Measurements from ENCODE around the gene CHCHD3.

Gene CHCHD3

GRCh38 chr7:132997505-132997904, 84.4 kb downstream of the CHCHD3 start:
- Histone ChIP-seq H4K20me1 (ENCODE audit: insufficient read depth, low read length, poor library complexity, severe bottlenecking) (peaks cover 41% of the 10 kb centered on the region), H3K9ac (ENCODE audit: low read depth, low read length, poor library complexity, severe bottlenecking) (no peak overlapping the region), H3K9me3 (ENCODE audit: insufficient read depth, low read depth, low read length) (no peaks in the 10 kb centered on the region), H3K4me3 (ENCODE audit: low read length, poor library complexity, severe bottlenecking) (no peak overlapping the region), H2AFZ (ENCODE audit: low read length) (no peak overlapping the region), H3K9me2 (replicated peaks; ENCODE audit: low read depth, low read length) (no peaks in the 10 kb centered on the region), H3K27me3 (ENCODE audit: insufficient read depth, low read length, poor library complexity, severe bottlenecking) (no peaks in the 10 kb centered on the region), H3K36me3 (ENCODE audit: insufficient read depth, low read length) (no peaks in the 10 kb centered on the region), H3F3A (ENCODE audit: low read depth) (no peaks in the 10 kb centered on the region), H3K4me1 (ENCODE audit: insufficient read depth, low read length, poor library complexity, severe bottlenecking) (peaks cover 17% of the 10 kb centered on the region), H3K79me2 (ENCODE audit: insufficient read depth, low read length) (peaks cover 91% of the 10 kb centered on the region), H3K4me2 (ENCODE audit: low read depth, low read length, poor library complexity, severe bottlenecking) (no peak overlapping the region)
- TF ChIP-seq CTCF (conservative IDR thresholded peaks at IDR 0.05; ENCODE audit: low read length) (no peak), EZH2phosphoT487 (IDR thresholded peaks at IDR 0.05; ENCODE audit: borderline replicate concordance) (no peak)

- no peak overlapping the region for H2AFZ ChIP-seq (ENCODE audit: low read length)
- no peaks in the 10 kb centered on the region for H3K9me2 ChIP-seq (replicated peaks; ENCODE audit: low read depth, low read length)
- no peak overlapping the region for H3K4me3 ChIP-seq (ENCODE audit: low read length, poor library complexity, severe bottlenecking)
- no peaks in the 10 kb centered on the region for H3F3A ChIP-seq (ENCODE audit: low read depth)
- H3K9ac ChIP-seq (ENCODE audit: low read depth, low read length, poor library complexity, severe bottlenecking) = no peak overlapping the region
- no peaks in the 10 kb centered on the region for H3K36me3 ChIP-seq (ENCODE audit: insufficient read depth, low read length)
- H3K4me1 ChIP-seq (ENCODE audit: insufficient read depth, low read length, poor library complexity, severe bottlenecking) = peaks cover 11% of the 10 kb centered on the region
- no peak overlapping the region for H3K4me2 ChIP-seq (ENCODE audit: low read depth, low read length, poor library complexity, severe bottlenecking)
- no peaks in the 10 kb centered on the region for H3K27me3 ChIP-seq (ENCODE audit: insufficient read depth, low read length, poor library complexity, severe bottlenecking)
- no peaks in the 10 kb centered on the region for H3K9me3 ChIP-seq (ENCODE audit: insufficient read depth, low read depth, low read length)
- TF ChIP-seq EZH2phosphoT487 (IDR thresholded peaks at IDR 0.05; ENCODE audit: borderline replicate concordance) = no peak
- TF ChIP-seq CTCF (conservative IDR thresholded peaks at IDR 0.05; ENCODE audit: low read length) = no peak
- H3K79me2 ChIP-seq (ENCODE audit: insufficient read depth, low read length) = peaks cover 97% of the 10 kb centered on the region
- peaks cover 41% of the 10 kb centered on the region for H4K20me1 ChIP-seq (ENCODE audit: insufficient read depth, low read length, poor library complexity, severe bottlenecking)
Measured at GRCh38 chr7:132996581-132997242, 85.2 kb downstream of the CHCHD3 start.

- peaks cover 20% of the 10 kb centered on the region for H4K20me1 ChIP-seq (ENCODE audit: insufficient read depth, low read length, poor library complexity, severe bottlenecking)
- no peak overlapping the region for H2AFZ ChIP-seq (ENCODE audit: low read length)
- H3K9ac ChIP-seq (ENCODE audit: low read depth, low read length, poor library complexity, severe bottlenecking) = no peak overlapping the region
- peaks cover 4% of the 10 kb centered on the region for H3K4me1 ChIP-seq (ENCODE audit: insufficient read depth, low read length, poor library complexity, severe bottlenecking)
- no peak overlapping the region for H3K4me2 ChIP-seq (ENCODE audit: low read depth, low read length, poor library complexity, severe bottlenecking)
- H3K36me3 ChIP-seq (ENCODE audit: insufficient read depth, low read length) = no peaks in the 10 kb centered on the region
- H3K27me3 ChIP-seq (ENCODE audit: insufficient read depth, low read length, poor library complexity, severe bottlenecking) = no peaks in the 10 kb centered on the region
- H3K9me3 ChIP-seq (ENCODE audit: insufficient read depth, low read depth, low read length) = no peaks in the 10 kb centered on the region
- peaks cover 86% of the 10 kb centered on the region for H3K79me2 ChIP-seq (ENCODE audit: insufficient read depth, low read length)
- H3K4me3 ChIP-seq (ENCODE audit: low read length, poor library complexity, severe bottlenecking) = no peak overlapping the region
- H3K9me2 ChIP-seq (replicated peaks; ENCODE audit: low read depth, low read length) = no peaks in the 10 kb centered on the region
- no peaks in the 10 kb centered on the region for H3F3A ChIP-seq (ENCODE audit: low read depth)
- TF ChIP-seq CTCF (conservative IDR thresholded peaks at IDR 0.05; ENCODE audit: low read length) (no peak), EZH2phosphoT487 (IDR thresholded peaks at IDR 0.05; ENCODE audit: borderline replicate concordance) (no peak)
Measured at GRCh38 chr7:132993377-132994013, 88.4 kb downstream of the CHCHD3 start.
